HG03520 (cell line): ENCODE data around the gene SERPINE2.
"Not testable (repeated sequence)": the region's sequence is repeated elsewhere in the genome, so short reads cannot be mapped to it uniquely, and the experiment has no call there.

Source experiments
- ATAC-seq: cut with Tn5 transposase; IDR thresholded peaks from one replicate; pipeline ENCODE4 v1.9.1; 2021; ENCODE audit warnings: mild to moderate bottlenecking, moderate library complexity; ENCODE audit not compliant: unreplicated experiment

Gene SERPINE2

GRCh38 chr2:223944703-223945531, 94.2 kb downstream of the SERPINE2 start, which contains the start of gene WDFY1:
TSS of gene WDFY1 (minus strand) at chr2:223945335. CDS start at chr2:223945284, 51 bp downstream.
- peak; percentile 68 for ATAC-seq

- ATAC-seq: no peak
Observed at GRCh38 chr2:223944166-223944702, 94.9 kb downstream of the SERPINE2 start.

- no peak for ATAC-seq
Observed at GRCh38 chr2:223943561-223944008, 95.5 kb downstream of the SERPINE2 start.

- no peak for ATAC-seq
Observed at GRCh38 chr2:223943135-223943534, 96.0 kb downstream of the SERPINE2 start.

- ATAC-seq: peak; percentile 52
Observed at GRCh38 chr2:223941579-223942277, 97.4 kb downstream of the SERPINE2 start.

- ATAC-seq: not testable (repeated sequence)
Observed at GRCh38 chr2:223939438-223939837, 99.6 kb downstream of the SERPINE2 start.

GRCh38 chr2:223937535-223937934, 101.6 kb downstream of the SERPINE2 start:
- no peak for ATAC-seq

GRCh38 chr2:223936862-223937326, 102.2 kb downstream of the SERPINE2 start:
- ATAC-seq: no peak

- no peak for ATAC-seq
Observed at GRCh38 chr2:223935459-223936125, 103.5 kb downstream of the SERPINE2 start.

DNA sequence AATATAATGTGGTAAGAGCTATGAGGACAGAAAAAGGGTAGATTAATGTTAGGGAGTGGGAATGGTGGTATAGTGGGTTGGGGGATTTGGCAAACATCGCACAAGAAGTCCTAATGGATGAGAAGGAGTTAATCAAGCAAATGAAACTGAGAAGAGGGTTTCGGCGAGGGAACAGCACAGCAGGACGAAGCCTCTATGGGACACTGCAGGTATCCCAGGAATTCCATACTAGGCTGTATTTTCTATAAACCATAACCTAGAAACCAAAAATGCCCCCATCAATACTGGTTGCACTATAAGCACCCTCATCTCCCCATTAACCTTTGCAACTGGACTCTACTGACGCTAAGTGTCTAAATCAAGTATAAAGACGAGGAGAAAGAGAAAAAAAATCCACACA, 104.2 kb downstream of the SERPINE2 start:
- ATAC-seq: no peak

GRCh38 chr2:223932816-223933800, 106.0 kb downstream of the SERPINE2 start:
- ATAC-seq: no peak

GRCh38 chr2:223930103-223930976, 108.7 kb downstream of the SERPINE2 start:
- no peak for ATAC-seq

GRCh38 chr2:223929571-223930102, 109.4 kb downstream of the SERPINE2 start:
- ATAC-seq: no peak

DNA sequence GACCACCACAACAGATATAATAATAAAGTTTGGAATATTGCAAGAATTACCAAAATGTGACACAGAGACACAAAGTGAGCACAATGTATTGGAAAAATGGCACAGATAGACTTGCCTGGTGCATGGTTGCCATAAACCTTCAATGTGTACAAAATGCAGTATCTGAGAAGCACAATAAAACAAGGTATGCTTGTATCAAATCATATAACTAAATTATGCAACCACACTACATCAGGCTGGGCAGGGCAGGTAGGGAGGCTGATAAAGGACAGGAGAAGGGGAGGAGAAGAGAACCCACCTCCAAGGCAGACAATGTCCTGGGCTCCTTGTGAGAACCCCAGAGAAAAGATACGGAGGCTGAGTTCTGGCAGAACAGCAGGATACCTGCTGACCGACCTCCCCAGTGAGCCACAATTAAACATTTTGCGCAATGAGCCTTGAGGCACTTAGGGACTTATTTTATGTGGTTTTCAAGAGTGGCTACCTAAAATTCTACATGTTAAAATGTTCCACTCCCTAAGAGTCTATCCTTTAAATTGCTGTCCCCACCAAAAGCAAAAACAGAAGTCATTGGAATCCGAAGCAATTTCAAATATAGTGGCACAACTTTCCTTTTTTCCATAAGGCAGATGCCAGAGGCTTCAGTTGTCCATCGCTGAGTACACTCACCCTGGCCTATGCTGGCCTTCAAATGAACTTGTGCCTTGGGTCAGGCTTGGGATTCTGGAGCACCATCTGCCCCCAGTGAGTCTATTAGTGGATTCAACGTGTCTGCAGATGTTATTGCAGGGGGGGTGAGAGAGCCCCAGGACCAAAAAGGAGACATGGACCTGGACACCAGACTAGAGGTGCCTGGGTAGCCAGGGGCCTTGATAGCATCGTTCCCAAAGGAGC, 110.7 kb downstream of the SERPINE2 start:
- no peak for ATAC-seq

DNA sequence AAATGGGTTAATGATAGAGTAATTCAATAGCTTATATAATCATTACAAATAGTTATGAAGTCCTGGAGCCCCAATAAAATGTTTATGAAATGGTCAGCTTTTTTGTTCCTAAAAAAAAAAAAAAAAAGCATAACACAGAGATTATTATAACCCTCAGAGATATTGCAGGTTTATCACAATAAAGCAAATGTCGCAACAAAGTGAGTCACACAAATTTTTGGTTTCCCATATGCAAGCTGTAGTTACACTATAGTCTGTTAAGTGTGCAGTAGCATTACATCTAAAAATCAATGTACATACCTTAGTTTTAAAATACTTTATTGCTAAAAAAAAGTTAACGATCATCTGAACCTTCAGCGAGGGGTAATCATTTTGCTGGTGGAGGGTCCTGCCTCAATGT, 114.0 kb downstream of the SERPINE2 start:
- ATAC-seq: no peak
